Mammary epithelial cell (primary cell): ENCODE measurements around the gene COQ10A.
"Not testable (repeated sequence)": the region's sequence is repeated elsewhere in the genome, so short reads cannot be mapped to it uniquely, and the experiment has no call there.

Source experiments
- CTCF ChIP-seq, 2 donors: IDR thresholded peaks in 1 of 2; conservative IDR thresholded peaks in 1 of 2; 2 replicates each; pipeline ENCODE4 v1.5.1; 2011 to 2012; ENCODE audit warnings: inconsistent platforms in 2 of 2, low read length in 2 of 2, mild to moderate bottlenecking in 2 of 2, control low read depth in 1 of 2, low read depth in 1 of 2; ENCODE audit not compliant: insufficient read depth in 1 of 2; ENCODE audit errors: extremely low read depth in 1 of 2
- EZH2 ChIP-seq: IDR thresholded peaks from 2 replicates; pipeline ENCODE4 v1.6.1; 2012; ENCODE audit warnings: low read length, inconsistent platforms, borderline replicate concordance

GRCh38 chr12:56266068-56266692, 562 bp upstream of the COQ10A start:
- not testable (repeated sequence) for TF ChIP-seq CTCF (conservative IDR thresholded peaks at IDR 0.05 in 1 of 2, IDR thresholded peaks at IDR 0.05 in 1 of 2; ENCODE audit: extremely low read depth in 1 of 2, insufficient read depth in 1 of 2, low read depth in 1 of 2, low read length in 2 of 2); EZH2
